ENCODE results near the gene CD200R1.

CD200R1 gene

DNA sequence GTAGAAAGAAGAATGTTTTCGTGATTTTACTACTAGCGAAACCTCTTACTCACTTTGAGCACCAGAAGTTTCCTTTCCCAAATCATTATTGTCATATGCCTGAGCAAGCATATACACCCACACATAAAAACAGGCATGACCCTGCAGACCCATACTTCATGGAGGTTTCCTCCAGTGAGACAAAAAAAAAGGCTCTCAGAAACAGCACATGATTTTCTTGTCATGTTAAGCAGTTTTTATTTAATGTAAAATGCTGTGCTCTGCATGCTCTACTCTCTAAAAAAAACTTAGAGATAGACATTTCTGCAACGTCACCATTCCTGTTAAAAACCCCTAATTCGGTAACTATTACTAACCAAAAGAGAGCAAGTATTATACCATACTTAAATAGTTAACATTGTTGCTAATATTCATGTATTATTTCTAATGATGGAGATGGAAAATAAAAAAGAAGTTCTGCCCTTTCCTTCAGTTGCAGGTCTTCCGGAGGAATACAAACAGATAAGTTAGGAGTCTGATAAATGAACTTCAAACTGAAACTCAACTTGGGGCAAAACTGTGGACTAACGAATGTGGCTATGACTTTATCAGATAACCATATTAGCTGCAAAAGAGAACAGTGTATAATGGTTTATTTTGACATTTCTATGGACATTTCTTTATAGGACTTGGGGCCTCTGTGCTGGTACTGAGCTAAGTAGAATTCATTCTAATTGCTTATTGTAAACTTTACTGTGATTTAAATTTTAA is 15.9 kb downstream of the CD200R1 start:
- TF ChIP-seq GATA2 (IDR thresholded peaks at IDR 0.05; ENCODE audit: low read depth, low read length) (no peak), GATA3 (IDR thresholded peaks at IDR 0.05; ENCODE audit: low read depth, low read length) (no peak)

DNA sequence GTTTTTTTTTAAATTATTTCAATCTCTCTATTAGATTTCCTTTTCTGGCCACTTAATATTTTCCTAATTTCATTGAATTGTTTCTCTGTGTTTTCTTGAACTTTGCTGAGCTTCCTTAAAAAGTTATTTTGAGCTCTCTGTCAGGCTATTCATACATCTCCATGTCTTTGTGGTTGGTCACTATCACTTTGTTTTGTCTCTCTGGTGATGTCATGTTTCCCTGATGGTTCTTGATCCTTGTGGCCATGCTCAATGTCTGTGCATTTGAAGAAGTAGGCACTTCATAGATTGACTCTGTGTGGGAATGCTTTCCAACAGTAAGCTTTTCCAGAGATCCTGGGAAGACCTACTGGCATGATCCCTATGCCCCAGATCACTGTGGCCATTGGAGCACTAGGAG is 18.6 kb downstream of the CD200R1 start:
- no peak for TF ChIP-seq GATA3 (IDR thresholded peaks at IDR 0.05; ENCODE audit: low read depth, low read length)
- no peak for TF ChIP-seq GATA2 (IDR thresholded peaks at IDR 0.05; ENCODE audit: low read depth, low read length)

- TF ChIP-seq GATA3 (IDR thresholded peaks at IDR 0.05; ENCODE audit: low read depth, low read length) (no peak), GATA2 (IDR thresholded peaks at IDR 0.05; ENCODE audit: low read depth, low read length) (no peak)
These were observed 26.5 kb downstream of the CD200R1 start for GRCh38 chr3:112948346-112948838.

GRCh38 chr3:112931736-112932521 is 43.0 kb downstream of the CD200R1 start:
- TF ChIP-seq GATA3 (IDR thresholded peaks at IDR 0.05; ENCODE audit: low read depth, low read length) (no peak), GATA2 (IDR thresholded peaks at IDR 0.05; ENCODE audit: low read depth, low read length) (no peak)

DNA sequence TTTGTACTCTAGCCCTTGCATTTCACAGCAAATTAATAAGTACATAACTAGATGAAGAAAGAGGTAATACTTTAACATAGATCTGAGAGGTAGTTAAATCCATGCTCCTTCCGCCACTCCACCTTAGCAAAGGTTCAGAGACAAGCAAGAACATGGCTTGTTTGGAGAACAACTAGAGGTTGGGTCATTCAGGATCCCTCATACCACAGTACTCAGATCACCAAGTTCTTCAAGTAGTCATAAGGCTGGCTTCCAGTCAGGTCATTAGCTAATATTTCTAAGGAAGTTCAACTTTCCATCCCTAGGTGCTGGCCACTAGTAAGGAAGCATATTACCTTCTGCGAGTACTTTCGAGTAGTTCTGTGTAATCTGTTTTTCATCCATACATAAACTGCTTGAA is 44.1 kb downstream of the CD200R1 start:
- TF ChIP-seq GATA2 (IDR thresholded peaks at IDR 0.05; ENCODE audit: low read depth, low read length) = no peak
- no peak for TF ChIP-seq GATA3 (IDR thresholded peaks at IDR 0.05; ENCODE audit: low read depth, low read length)

GRCh38 chr3:112925969-112926368 is 48.9 kb downstream of the CD200R1 start:
- TF ChIP-seq GATA3 (IDR thresholded peaks at IDR 0.05; ENCODE audit: low read depth, low read length) (no peak), GATA2 (IDR thresholded peaks at IDR 0.05; ENCODE audit: low read depth, low read length) (no peak)

GRCh38 chr3:112925560-112925959 is 49.3 kb downstream of the CD200R1 start:
- TF ChIP-seq GATA3 (IDR thresholded peaks at IDR 0.05; ENCODE audit: low read depth, low read length) (no peak), GATA2 (IDR thresholded peaks at IDR 0.05; ENCODE audit: low read depth, low read length) (no peak)

DNA sequence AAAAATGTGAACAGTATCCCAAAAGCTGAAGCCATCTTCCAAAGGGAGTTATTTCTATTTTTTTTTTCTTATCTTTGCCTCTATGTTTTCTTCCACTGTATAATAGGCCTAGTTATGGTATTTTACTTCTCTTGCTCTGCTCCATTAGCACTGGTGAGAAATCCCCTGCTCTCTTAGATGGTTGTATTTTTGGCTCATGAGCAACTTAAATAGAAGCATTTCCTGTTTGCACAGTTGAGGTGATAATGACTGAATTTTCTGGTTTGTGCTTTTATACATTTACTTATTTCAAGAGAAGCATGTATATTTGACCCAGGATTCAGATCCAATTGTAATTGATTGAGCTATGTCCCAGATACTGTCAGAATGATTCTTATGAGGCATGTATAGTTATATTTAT is 66.7 kb downstream of the CD200R1 start:
- TF ChIP-seq GATA2 (IDR thresholded peaks at IDR 0.05; ENCODE audit: low read depth, low read length) = no peak

DNA sequence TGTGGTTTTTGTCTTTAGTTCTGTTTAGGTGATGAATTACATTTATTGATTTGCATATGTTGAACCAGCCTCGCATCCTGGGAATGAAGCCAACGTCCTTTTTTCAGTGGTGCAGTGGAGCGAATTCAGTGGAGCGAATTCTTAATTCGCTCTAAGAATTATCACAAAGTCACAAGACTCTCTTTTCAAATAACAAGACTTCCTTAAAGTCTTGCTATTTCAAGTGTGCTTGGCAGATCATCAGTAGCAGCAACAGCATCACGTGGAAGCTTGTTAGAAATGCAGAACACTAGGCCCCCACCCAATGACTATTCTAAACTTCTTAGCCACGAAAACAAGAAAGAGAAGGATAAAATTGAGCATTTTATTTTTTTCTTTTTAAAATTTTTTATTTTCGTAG is 70.1 kb downstream of the CD200R1 start:
- TF ChIP-seq GATA2 (IDR thresholded peaks at IDR 0.05; ENCODE audit: low read depth, low read length) = no peak
- no peak for TF ChIP-seq GATA3 (IDR thresholded peaks at IDR 0.05; ENCODE audit: low read depth, low read length)

DNA sequence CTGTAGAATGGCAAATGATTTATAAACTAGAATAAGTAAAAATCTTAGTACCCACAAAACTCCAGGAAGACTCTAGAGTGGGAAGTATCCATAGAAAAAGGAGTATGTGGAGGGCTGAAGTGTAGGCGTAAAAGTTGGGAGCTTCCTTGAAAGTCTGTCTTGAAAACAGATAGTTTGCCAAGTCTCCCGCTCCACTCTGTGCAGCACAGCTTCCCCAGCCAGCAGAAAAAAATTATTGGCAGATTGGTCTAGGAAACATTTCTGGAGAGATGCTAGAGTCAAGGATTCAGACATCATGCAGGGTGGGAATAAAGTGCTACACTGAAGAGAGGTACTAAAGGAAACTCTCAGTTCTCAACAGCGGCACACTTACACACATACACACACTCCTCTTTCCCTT is 74.8 kb downstream of the CD200R1 start:
- TF ChIP-seq GATA2 (IDR thresholded peaks at IDR 0.05; ENCODE audit: low read depth, low read length) = no peak

DNA sequence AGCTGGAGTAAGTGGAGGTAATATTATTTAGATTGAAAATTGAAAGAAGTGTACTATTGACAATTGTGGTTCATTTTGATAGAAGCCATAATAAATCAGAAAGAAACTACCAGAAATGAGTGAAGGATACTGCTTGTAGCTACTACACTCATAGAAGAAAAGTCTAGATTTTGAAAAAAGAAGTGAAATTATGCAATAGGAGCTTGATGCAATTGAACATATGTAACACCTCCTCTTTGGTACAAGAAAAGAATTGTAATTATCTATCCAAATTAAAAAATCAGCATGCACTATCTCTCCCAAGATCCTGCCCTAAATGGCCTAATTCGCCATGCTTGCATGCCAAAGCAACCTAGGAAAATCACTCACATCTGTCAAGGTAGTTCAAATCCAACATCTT is 77.1 kb downstream of the CD200R1 start:
- TF ChIP-seq GATA2 (IDR thresholded peaks at IDR 0.05; ENCODE audit: low read depth, low read length) (no peak), GATA3 (IDR thresholded peaks at IDR 0.05; ENCODE audit: low read depth, low read length) (no peak)

DNA sequence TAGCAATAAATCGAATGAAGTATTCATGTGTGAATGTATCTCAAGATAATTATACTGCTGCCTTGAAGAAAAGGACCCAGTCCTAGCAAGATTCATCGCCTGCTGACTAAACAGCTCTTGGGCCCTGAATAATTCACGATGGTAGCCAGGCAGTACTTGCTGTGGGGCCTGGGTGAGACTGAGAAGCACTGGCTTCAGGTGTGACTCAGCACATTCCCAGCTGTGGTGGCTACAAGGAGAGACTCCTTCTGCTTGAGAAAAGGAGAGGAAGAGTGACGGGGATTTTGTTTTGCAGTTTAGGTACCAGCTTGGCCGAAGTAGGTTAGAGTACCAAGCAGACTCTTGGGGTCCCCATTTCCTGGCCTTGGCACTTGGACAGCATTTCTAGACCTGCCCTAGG is 80.6 kb downstream of the CD200R1 start:
- TF ChIP-seq GATA3 (IDR thresholded peaks at IDR 0.05; ENCODE audit: low read depth, low read length) (no peak), GATA2 (IDR thresholded peaks at IDR 0.05; ENCODE audit: low read depth, low read length) (no peak)

DNA sequence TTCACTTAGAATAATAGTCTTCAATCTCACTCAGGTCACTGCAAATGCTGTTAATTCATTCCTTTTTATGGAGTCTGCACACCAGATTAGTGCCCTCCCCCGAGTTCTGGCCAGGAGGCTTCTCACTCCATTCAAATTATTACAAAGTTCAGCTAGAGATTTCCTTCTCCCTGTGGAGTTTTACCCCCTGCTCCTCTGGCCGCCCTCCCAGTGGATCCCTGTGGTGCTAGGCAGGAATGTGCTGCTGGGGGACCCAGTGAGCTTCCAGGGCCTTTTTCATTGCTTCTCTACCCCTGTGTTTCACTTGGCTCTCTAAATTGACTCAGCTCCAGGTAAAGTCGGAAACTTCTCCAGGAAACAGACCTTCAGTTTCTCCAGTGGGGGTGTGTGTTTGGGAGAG is 85.5 kb downstream of the CD200R1 start:
- TF ChIP-seq GATA2 (IDR thresholded peaks at IDR 0.05; ENCODE audit: low read depth, low read length) (no peak), GATA3 (IDR thresholded peaks at IDR 0.05; ENCODE audit: low read depth, low read length) (no peak)

DNA sequence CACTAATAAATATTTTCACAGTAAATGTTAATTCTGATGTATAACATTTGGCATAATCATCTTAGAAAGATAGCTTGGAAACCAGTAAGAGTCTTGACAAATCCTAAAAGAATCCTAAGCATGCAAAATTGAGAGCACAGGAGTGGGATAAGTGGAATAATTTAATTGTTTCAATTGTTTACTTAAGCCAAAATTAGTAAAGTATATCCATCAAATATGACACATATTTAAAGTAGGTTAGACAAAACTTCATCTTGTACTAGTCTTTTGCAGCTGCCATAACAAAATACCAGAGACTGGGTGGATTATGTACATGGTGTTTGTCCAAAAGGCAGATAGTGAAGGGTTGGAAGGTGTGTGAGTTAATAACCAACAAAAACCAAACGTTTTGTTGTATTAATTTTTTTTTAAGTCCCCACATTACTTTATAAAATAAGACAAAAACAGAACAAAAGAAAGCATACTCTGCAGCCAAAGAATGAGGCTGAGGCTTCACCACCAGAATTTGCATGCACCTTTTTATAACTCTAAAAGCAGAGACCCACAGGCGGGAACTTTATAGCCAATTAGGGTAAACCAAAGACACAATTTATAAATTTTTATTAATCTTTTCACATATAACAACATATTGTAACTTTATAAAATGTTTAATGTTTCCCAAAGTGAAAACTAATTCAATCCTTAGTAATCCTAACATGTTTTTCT is 86.4 kb downstream of the CD200R1 start:
- no peak for TF ChIP-seq GATA3 (IDR thresholded peaks at IDR 0.05; ENCODE audit: low read depth, low read length)
- no peak for TF ChIP-seq GATA2 (IDR thresholded peaks at IDR 0.05; ENCODE audit: low read depth, low read length)
